Measurements from ENCODE around the gene DHX35. TPM values are rescaled to one million over a fixed set of nuclear protein-coding genes. Genes with fewer than 3 reads are reported as not detected.

The DHX35 gene
- total and polyA plus RNA-seq, 2 of the 8 experiments (the other 6 are each of a cell fraction or from before 2014, with no cell fraction given), result 21.9 to 27.7 TPM

GRCh38 chr20:39021748-39022147 is 59.6 kb downstream of the DHX35 start (continued):
- no peak for TF ChIP-seq CHD7 (IDR thresholded peaks at IDR 0.05; ENCODE audit: insufficient replicate concordance, low read length)
- TF ChIP-seq TAF1 (IDR thresholded peaks at IDR 0.05; ENCODE audit: low read depth, low read length), result no peak
- no peak for TF ChIP-seq EGR1 (IDR thresholded peaks at IDR 0.05; ENCODE audit: borderline replicate concordance, low read depth, low read length)
- no peak for TF ChIP-seq PHF8 (conservative IDR thresholded peaks at IDR 0.05; ENCODE audit: low read depth, low read length)
- no peak for TF ChIP-seq CTCF (IDR thresholded peaks at IDR 0.05; ENCODE audit: control extremely low read depth in 1 of 3, insufficient read depth in 1 of 3, low read depth in 1 of 3, low read length in 3 of 3)
- TF ChIP-seq ZNF274 (IDR thresholded peaks at IDR 0.05; ENCODE audit: borderline replicate concordance, extremely low read depth, low read length), result no peak
- TF ChIP-seq SP2 (IDR thresholded peaks at IDR 0.05; ENCODE audit: low read length), result no peak
- TF ChIP-seq HDAC6 (IDR thresholded peaks at IDR 0.05; ENCODE audit: low read depth, low read length), result no peak
- no peak for TF ChIP-seq GTF2F1 (IDR thresholded peaks at IDR 0.05; ENCODE audit: borderline replicate concordance, low read depth, low read length)
- no peak for TF ChIP-seq POLR2A (IDR thresholded peaks at IDR 0.05; ENCODE audit: control extremely low read depth in 1 of 2, low read depth in 2 of 2, low read length in 2 of 2)
